Lung (tissue), 12 donors: ENCODE measurements around the gene PSD. TPM values are rescaled to one million over a fixed set of nuclear protein-coding genes. Genes with fewer than 3 reads are reported as not detected.

Experiments used
- ATAC-seq: fragments of 200-7000 bp; cut with Tn5 transposase; one replicate; pipeline ENCODE4 v1.9.1; 2020; ENCODE audit warnings: moderate number of reproducible peaks; ENCODE audit not compliant: insufficient read depth, low FRiP score
- DNase-seq, 3 donors: peaks; one replicate each; pipeline ENCODE4 v3.0.0-alpha.2; 2013 to 2017
- H3K27ac ChIP-seq, 2 donors: one replicate each; pipeline ENCODE4 v1.5.1; 2013; ENCODE audit warnings: mild to moderate bottlenecking in 2 of 2, moderate library complexity in 2 of 2, control low read depth in 1 of 2, inconsistent platforms in 1 of 2, low read depth in 1 of 2, low read length in 1 of 2
- H3K27me3 ChIP-seq, 3 donors: one replicate each; pipeline ENCODE4 v1.5.1; 2013; ENCODE audit warnings: low read length in 2 of 3; ENCODE audit not compliant: control insufficient read depth in 3 of 3, insufficient read depth in 3 of 3
- H3K36me3 ChIP-seq, 4 donors: one replicate each; pipeline ENCODE4 v1.5.1; 2013; ENCODE audit warnings: low read length in 4 of 4, mild to moderate bottlenecking in 1 of 4, moderate library complexity in 1 of 4; ENCODE audit not compliant: control insufficient read depth in 4 of 4, insufficient read depth in 4 of 4
- H3K4me1 ChIP-seq, 5 donors: one replicate each; pipeline ENCODE4 v1.5.1; 2013; ENCODE audit warnings: low read length in 5 of 5, mild to moderate bottlenecking in 2 of 5, moderate library complexity in 1 of 5; ENCODE audit not compliant: control insufficient read depth in 5 of 5, insufficient read depth in 5 of 5
- H3K4me3 ChIP-seq: one replicate; pipeline ENCODE4 v1.5.1; 2013; ENCODE audit warnings: mild to moderate bottlenecking, control low read depth, moderate library complexity
- H3K9ac ChIP-seq, 2 donors: one replicate each; pipeline ENCODE4 v1.5.1; 2013; ENCODE audit warnings: low read length in 2 of 2, control low read depth in 1 of 2; ENCODE audit not compliant: insufficient read depth in 1 of 2
- H3K9me3 ChIP-seq, 4 donors: one replicate each; pipeline ENCODE4 v1.5.1; 2013; ENCODE audit warnings: low read length in 3 of 4, mild to moderate bottlenecking in 1 of 4, moderate library complexity in 1 of 4; ENCODE audit not compliant: control insufficient read depth in 4 of 4, insufficient read depth in 3 of 4
- WGBS, 2 donors: extraction: QIAGEN DNeasy Blood & Tissue Kit; methylation state at CpG; one replicate each; pipeline ENCODE4 v1.1.7; 2013; 5-methylcytosine and 5-hydroxymethylcytosine counted together
- polyA plus RNA-seq, 2 donors: library from polyadenylated mRNA; stranded (reverse); fragments of 200-250 nt; gene quantifications; one replicate each; pipeline ENCODE4 v1.2.1, GENCODE V29; 2013
- total RNA-seq, 2 donors: library from RNA; depleted of rRNA in 1 of 2; stranded (reverse); fragments of >200 nt in 1 of 2; gene quantifications; one replicate each; pipeline ENCODE4 v1.2.1, GENCODE V29; 2014 to 2021
- TF ChIP-seq, protein P1 (sequence below): IDR thresholded peaks from 2 replicates; pipeline ENCODE4 v1.5.1; 2012; ENCODE audit warnings: mild to moderate bottlenecking; ENCODE audit errors: control extremely low read depth, extremely low read depth
- donor health status: control.
- donor health status: control.
- donor health status: Bipolar disorder and iron deficiency.
- donor health status: healthy.
- donor health status: DM: yes; HTN: yes; CAD: no.

The PSD gene
- total and polyA plus RNA-seq, 4 donors, result 1.1 to 5.3 (median 3.2) TPM

DNA sequence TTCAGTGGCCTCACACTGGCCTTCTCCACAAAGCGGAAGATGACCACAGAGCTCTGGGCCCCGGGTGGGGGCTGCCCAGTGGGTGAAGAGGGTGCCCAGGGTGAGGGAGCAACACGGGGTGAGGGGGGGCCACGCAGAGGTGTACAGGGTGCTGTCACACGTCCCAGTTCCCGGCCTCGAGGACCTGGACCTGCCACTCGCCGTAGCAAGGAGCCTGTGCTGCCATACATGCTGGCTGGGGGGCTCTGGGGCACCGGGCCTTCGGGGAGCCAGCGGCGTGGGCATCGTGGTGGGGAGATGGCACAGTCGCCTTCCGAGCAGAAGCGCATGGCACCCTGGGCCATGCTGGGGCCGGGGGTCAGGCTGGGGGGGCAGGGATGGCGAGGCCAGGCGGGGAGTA, 1.9 kb downstream of the PSD start:
- H3K4me1 ChIP-seq, result peaks cover 0 to 16% (median 8%) of the 10 kb centered on the region in 5 donors
- ATAC-seq (no peak), DNase-seq (no peak)
- H3K9me3 ChIP-seq, result no peaks in the 10 kb centered on the region
- TF ChIP-seq, protein P1, sequence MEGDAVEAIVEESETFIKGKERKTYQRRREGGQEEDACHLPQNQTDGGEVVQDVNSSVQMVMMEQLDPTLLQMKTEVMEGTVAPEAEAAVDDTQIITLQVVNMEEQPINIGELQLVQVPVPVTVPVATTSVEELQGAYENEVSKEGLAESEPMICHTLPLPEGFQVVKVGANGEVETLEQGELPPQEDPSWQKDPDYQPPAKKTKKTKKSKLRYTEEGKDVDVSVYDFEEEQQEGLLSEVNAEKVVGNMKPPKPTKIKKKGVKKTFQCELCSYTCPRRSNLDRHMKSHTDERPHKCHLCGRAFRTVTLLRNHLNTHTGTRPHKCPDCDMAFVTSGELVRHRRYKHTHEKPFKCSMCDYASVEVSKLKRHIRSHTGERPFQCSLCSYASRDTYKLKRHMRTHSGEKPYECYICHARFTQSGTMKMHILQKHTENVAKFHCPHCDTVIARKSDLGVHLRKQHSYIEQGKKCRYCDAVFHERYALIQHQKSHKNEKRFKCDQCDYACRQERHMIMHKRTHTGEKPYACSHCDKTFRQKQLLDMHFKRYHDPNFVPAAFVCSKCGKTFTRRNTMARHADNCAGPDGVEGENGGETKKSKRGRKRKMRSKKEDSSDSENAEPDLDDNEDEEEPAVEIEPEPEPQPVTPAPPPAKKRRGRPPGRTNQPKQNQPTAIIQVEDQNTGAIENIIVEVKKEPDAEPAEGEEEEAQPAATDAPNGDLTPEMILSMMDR, result no peak
- H3K9ac ChIP-seq, result no peak overlapping the region
- WGBS, 2 donors, result 85 to 91% methylated on average over 20 of the region's 20 CpGs
- no peaks in the 10 kb centered on the region for H3K36me3 ChIP-seq
- no peak overlapping the region for H3K27ac ChIP-seq
- peaks cover 5 to 30% (median 10%) of the 10 kb centered on the region in 3 donors for H3K27me3 ChIP-seq
- H3K4me3 ChIP-seq, result no peak overlapping the region

DNA sequence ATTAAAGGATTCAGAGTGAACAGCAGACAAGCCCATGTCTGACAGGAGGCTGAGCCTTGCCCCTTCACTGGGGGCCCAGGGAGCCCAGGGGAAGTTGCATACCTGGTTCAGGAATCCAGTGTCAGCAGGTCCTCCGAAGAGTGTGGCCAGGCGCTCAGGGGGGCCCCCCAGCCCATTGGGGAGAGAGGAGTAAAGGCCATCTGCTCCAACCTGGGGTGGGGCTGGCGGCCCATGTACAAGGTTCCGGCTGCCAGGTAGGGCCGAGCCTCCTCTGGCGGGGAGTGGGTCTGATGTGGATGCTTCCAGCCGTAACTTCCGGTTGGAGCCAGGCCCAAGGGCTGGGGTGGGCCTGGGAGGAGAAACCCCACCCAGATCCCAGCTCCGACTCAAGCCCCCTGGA, 2.3 kb downstream of the PSD start:
- no peaks in the 10 kb centered on the region for H3K9me3 ChIP-seq
- no peak overlapping the region for H3K27ac ChIP-seq
- H3K36me3 ChIP-seq, result no peaks in the 10 kb centered on the region
- peaks cover 5 to 34% (median 10%) of the 10 kb centered on the region in 3 donors for H3K27me3 ChIP-seq
- ATAC-seq (no peak), DNase-seq (no peak)
- H3K4me3 ChIP-seq, result no peak overlapping the region
- peaks cover 3 to 16% (median 8%) of the 10 kb centered on the region in 5 donors for H3K4me1 ChIP-seq
- TF ChIP-seq, protein P1, result no peak
- 77 to 86% methylated on average over 9 of the region's 9 CpGs for WGBS, 2 donors
- no peak overlapping the region for H3K9ac ChIP-seq

DNA sequence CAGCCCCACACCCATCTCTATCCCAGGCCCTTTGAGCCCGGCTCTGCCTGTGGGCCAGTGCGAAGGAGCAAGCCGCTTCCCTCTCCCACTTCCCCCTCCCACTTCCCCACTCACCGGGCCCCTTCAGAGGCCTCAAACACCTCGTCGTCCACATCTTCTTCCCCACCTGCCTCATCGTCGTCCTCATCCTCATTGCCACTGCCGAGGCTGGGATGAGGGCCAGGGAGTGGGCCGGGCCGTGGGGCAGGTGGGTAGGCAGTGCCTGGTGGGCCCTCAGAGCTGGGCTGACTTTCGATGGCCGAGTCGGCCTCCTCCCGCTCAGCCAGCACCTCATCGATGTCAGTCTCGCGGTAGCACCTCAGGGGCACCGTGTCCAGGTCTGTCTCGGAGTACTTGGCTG, 3.8 kb downstream of the PSD start:
- ATAC-seq, result no peak
- TF ChIP-seq, protein P1, result no peak
- H3K4me1 ChIP-seq, result peaks cover under 1 to 18% (median 14%) of the 10 kb centered on the region in 5 donors
- peaks cover 5 to 46% (median 10%) of the 10 kb centered on the region in 3 donors for H3K27me3 ChIP-seq
- no peaks in the 10 kb centered on the region for H3K36me3 ChIP-seq
- no peak overlapping the region for H3K4me3 ChIP-seq
- H3K9ac ChIP-seq, result no peak overlapping the region
- DNase-seq, result no peak
- H3K27ac ChIP-seq, result no peak overlapping the region
- no peaks in the 10 kb centered on the region for H3K9me3 ChIP-seq
- 31 to 37% methylated on average over 20 of the region's 20 CpGs for WGBS, 2 donors
